ENCODE measurements around the gene PRR27.
"Not testable (repeated sequence)": the region's sequence is repeated elsewhere in the genome, so short reads cannot be mapped to it uniquely, and the experiment has no call there.

PRR27 gene

GRCh38 chr4:70197842-70198241 lies 43.8 kb downstream of the PRR27 start:
- DNase-seq (ENCODE audit: low read depth in 2 of 2) = no peak

- DNase-seq (ENCODE audit: low read depth in 2 of 2) = no peak
Measured at GRCh38 chr4:70203601-70204000, 49.6 kb downstream of the PRR27 start.

GRCh38 chr4:70212752-70213151 lies 58.7 kb downstream of the PRR27 start:
- DNase-seq (ENCODE audit: low read depth in 2 of 2) = not testable (repeated sequence)
